SJCRH30 (cell line): ENCODE measurements around the gene PRRC1. TPM values are rescaled to one million over a fixed set of nuclear protein-coding genes. Genes with fewer than 3 reads are reported as not detected.
"Not testable (repeated sequence)": the region's sequence is repeated elsewhere in the genome, so short reads cannot be mapped to it uniquely, and the experiment has no call there.

Experiments used
- DNase-seq, 2 experiments: peaks; one replicate each; pipeline ENCODE4 v3.0.0-alpha.2; 2015 to 2020
- H3K27ac ChIP-seq: fragments of 250-450 bp; sonication (Bioruptor Pico); 2 replicates; pipeline ENCODE4 v1.5.1; 2020; ENCODE audit warnings: mild to moderate bottlenecking, moderate library complexity
- H3K27me3 ChIP-seq: fragments of 250-450 bp; sonication (Bioruptor Pico); 2 replicates; pipeline ENCODE4 v1.5.1; 2020; ENCODE audit warnings: mild to moderate bottlenecking, moderate library complexity
- H3K36me3 ChIP-seq: fragments of 250-450 bp; sonication (Bioruptor Pico); 2 replicates; pipeline ENCODE4 v1.5.1; 2020; ENCODE audit warnings: mild to moderate bottlenecking, moderate library complexity
- H3K4me1 ChIP-seq: fragments of 250-450 bp; sonication (Bioruptor Pico); 2 replicates; pipeline ENCODE4 v1.5.1; 2020; ENCODE audit warnings: mild to moderate bottlenecking, moderate library complexity
- H3K4me3 ChIP-seq: fragments of 250-450 bp; sonication (Bioruptor Pico); 2 replicates; pipeline ENCODE4 v1.5.1; 2020; ENCODE audit warnings: mild to moderate bottlenecking, moderate library complexity
- H3K9me3 ChIP-seq: fragments of 250-450 bp; sonication (Bioruptor Pico); replicated peaks from 2 replicates; pipeline ENCODE4 v1.5.1; 2020; ENCODE audit warnings: mild to moderate bottlenecking, moderate library complexity
- total RNA-seq: library from RNA; depleted of rRNA; stranded (reverse); fragments of >200 nt; shearing (Covaris generic); gene quantifications from 2 replicates; pipeline ENCODE4 v1.2.3, GENCODE V29; 2014

Gene PRRC1
- total RNA-seq, 1 experiment from 2014 or later: 57.9 TPM

GRCh38 chr5:127562252-127562651 is 44.8 kb downstream of the PRRC1 start:
- no peaks in the 10 kb centered on the region for H3K27me3 ChIP-seq
- H3K27ac ChIP-seq: no peak overlapping the region
- peak; percentile 56 to 66 for DNase-seq
- H3K9me3 ChIP-seq: no peaks in the 10 kb centered on the region
- H3K4me1 ChIP-seq: no peaks in the 10 kb centered on the region; the same call in 1 of the 2 replicates
- H3K4me3 ChIP-seq: no peak overlapping the region
- no peaks in the 10 kb centered on the region for H3K36me3 ChIP-seq

- Histone ChIP-seq H3K4me1 (no peaks in the 10 kb centered on the region; the same call in 1 of the 2 replicates), H3K4me3 (no peak overlapping the region), H3K9me3 (no peaks in the 10 kb centered on the region), H3K27ac (no peak overlapping the region), H3K27me3 (no peaks in the 10 kb centered on the region), H3K36me3 (no peaks in the 10 kb centered on the region)
- DNase-seq: no peak
These were observed 45.7 kb downstream of the PRRC1 start for GRCh38 chr5:127563136-127563535.

- Histone ChIP-seq H3K27me3 (no peaks in the 10 kb centered on the region), H3K36me3 (no peaks in the 10 kb centered on the region), H3K27ac (no peak overlapping the region), H3K9me3 (no peaks in the 10 kb centered on the region), H3K4me3 (no peak overlapping the region), H3K4me1 (no peaks in the 10 kb centered on the region; the same call in 1 of the 2 replicates)
- DNase-seq: peak; percentile 52 to 84
These were observed 46.7 kb downstream of the PRRC1 start for GRCh38 chr5:127564002-127564769.

GRCh38 chr5:127565586-127566270 is 48.3 kb downstream of the PRRC1 start:
- no peak for DNase-seq
- Histone ChIP-seq H3K9me3 (no peaks in the 10 kb centered on the region), H3K4me3 (no peak overlapping the region), H3K27me3 (no peaks in the 10 kb centered on the region), H3K36me3 (no peaks in the 10 kb centered on the region), H3K27ac (no peak overlapping the region), H3K4me1 (no peaks in the 10 kb centered on the region; the same call in 1 of the 2 replicates)

- H3K27ac ChIP-seq: no peak overlapping the region
- H3K4me3 ChIP-seq: no peak overlapping the region
- no peak for DNase-seq
- no peaks in the 10 kb centered on the region for H3K36me3 ChIP-seq
- H3K27me3 ChIP-seq: no peaks in the 10 kb centered on the region
- H3K4me1 ChIP-seq: no peaks in the 10 kb centered on the region; the same call in 1 of the 2 replicates
- H3K9me3 ChIP-seq: no peaks in the 10 kb centered on the region
These were observed 49.8 kb downstream of the PRRC1 start for GRCh38 chr5:127567026-127567768.

GRCh38 chr5:127568166-127568565 is 50.7 kb downstream of the PRRC1 start:
- H3K27me3 ChIP-seq: no peaks in the 10 kb centered on the region
- no peaks in the 10 kb centered on the region for H3K4me1 ChIP-seq
- no peak overlapping the region for H3K27ac ChIP-seq
- no peak overlapping the region for H3K4me3 ChIP-seq
- H3K36me3 ChIP-seq: no peaks in the 10 kb centered on the region
- DNase-seq: no peak
- no peaks in the 10 kb centered on the region for H3K9me3 ChIP-seq

- not testable (repeated sequence) for DNase-seq, H3K4me1 ChIP-seq, H3K4me3 ChIP-seq, H3K9me3 ChIP-seq, H3K36me3 ChIP-seq, H3K27me3 ChIP-seq, H3K27ac ChIP-seq
These were observed 52.0 kb downstream of the PRRC1 start for GRCh38 chr5:127569471-127569870.

- no peaks in the 10 kb centered on the region for H3K4me1 ChIP-seq
- no peaks in the 10 kb centered on the region for H3K27me3 ChIP-seq
- no peak for DNase-seq
- no peak overlapping the region for H3K4me3 ChIP-seq
- no peak overlapping the region for H3K27ac ChIP-seq
- no peaks in the 10 kb centered on the region for H3K36me3 ChIP-seq
- no peaks in the 10 kb centered on the region; the same call in 1 of the 2 replicates for H3K9me3 ChIP-seq
These were observed 54.1 kb downstream of the PRRC1 start for GRCh38 chr5:127571314-127572131.

- no peaks in the 10 kb centered on the region; the same call in 1 of the 2 replicates for H3K9me3 ChIP-seq
- no peak for DNase-seq
- no peaks in the 10 kb centered on the region for H3K4me1 ChIP-seq
- no peaks in the 10 kb centered on the region for H3K27me3 ChIP-seq
- H3K4me3 ChIP-seq: no peak overlapping the region
- H3K27ac ChIP-seq: no peak overlapping the region
- H3K36me3 ChIP-seq: no peaks in the 10 kb centered on the region
These were observed 55.5 kb downstream of the PRRC1 start for GRCh38 chr5:127572930-127573329.

GRCh38 chr5:127574852-127575679 is 57.6 kb downstream of the PRRC1 start:
- Histone ChIP-seq H3K4me3 (no peak overlapping the region), H3K9me3 (no peaks in the 10 kb centered on the region; the same call in 1 of the 2 replicates), H3K27ac (no peak overlapping the region), H3K36me3 (no peaks in the 10 kb centered on the region), H3K4me1 (no peaks in the 10 kb centered on the region), H3K27me3 (no peaks in the 10 kb centered on the region)
- no peak for DNase-seq

- DNase-seq: no peak
- H3K27ac ChIP-seq: no peak overlapping the region
- no peaks in the 10 kb centered on the region for H3K36me3 ChIP-seq
- H3K27me3 ChIP-seq: no peaks in the 10 kb centered on the region
- no peak overlapping the region for H3K4me3 ChIP-seq
- no peaks in the 10 kb centered on the region for H3K4me1 ChIP-seq
- H3K9me3 ChIP-seq: no peaks in the 10 kb centered on the region; the same call in 1 of the 2 replicates
These were observed 60.0 kb downstream of the PRRC1 start for GRCh38 chr5:127577458-127577857.

- no peak overlapping the region for H3K4me3 ChIP-seq
- DNase-seq: no peak
- no peaks in the 10 kb centered on the region for H3K27me3 ChIP-seq
These were observed 63.3 kb downstream of the PRRC1 start for GRCh38 chr5:127580731-127581130.

GRCh38 chr5:127581450-127581849 is 64.0 kb downstream of the PRRC1 start:
- no peaks in the 10 kb centered on the region for H3K36me3 ChIP-seq
- H3K27ac ChIP-seq: no peak overlapping the region
- H3K4me3 ChIP-seq: no peak overlapping the region
- H3K27me3 ChIP-seq: no peaks in the 10 kb centered on the region
- no peak for DNase-seq
- no peaks in the 10 kb centered on the region for H3K9me3 ChIP-seq
- no peaks in the 10 kb centered on the region for H3K4me1 ChIP-seq

More at GRCh38 chr5:127580731-127581130, 63.3 kb downstream of the PRRC1 start:
- no peaks in the 10 kb centered on the region for H3K4me1 ChIP-seq
- no peaks in the 10 kb centered on the region for H3K36me3 ChIP-seq
- no peak overlapping the region for H3K27ac ChIP-seq
- H3K9me3 ChIP-seq: no peaks in the 10 kb centered on the region
